Activated CD4-positive, alpha-beta T cell treated with anti-CD3 and anti-CD28 coated beads for 24 hours (primary cell): ENCODE results near the gene WFDC13.
"Not testable (repeated sequence)": the region's sequence is repeated elsewhere in the genome, so short reads cannot be mapped to it uniquely, and the experiment has no call there.

Experiments used
- DNase-seq, 2 donors: peaks; one replicate each; pipeline ENCODE4 v3.0.0-alpha.2; 2020; ENCODE audit warnings: low read depth in 2 of 2

Gene WFDC13, protein sequence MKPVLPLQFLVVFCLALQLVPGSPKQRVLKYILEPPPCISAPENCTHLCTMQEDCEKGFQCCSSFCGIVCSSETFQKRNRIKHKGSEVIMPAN

GRCh38 chr20:45701873-45702272, at the start of gene WFDC13:
WFDC13 (plus strand) TSS chr20:45702038; CDS start chr20:45702124, 86 bp downstream.
- no peak for DNase-seq

DNA sequence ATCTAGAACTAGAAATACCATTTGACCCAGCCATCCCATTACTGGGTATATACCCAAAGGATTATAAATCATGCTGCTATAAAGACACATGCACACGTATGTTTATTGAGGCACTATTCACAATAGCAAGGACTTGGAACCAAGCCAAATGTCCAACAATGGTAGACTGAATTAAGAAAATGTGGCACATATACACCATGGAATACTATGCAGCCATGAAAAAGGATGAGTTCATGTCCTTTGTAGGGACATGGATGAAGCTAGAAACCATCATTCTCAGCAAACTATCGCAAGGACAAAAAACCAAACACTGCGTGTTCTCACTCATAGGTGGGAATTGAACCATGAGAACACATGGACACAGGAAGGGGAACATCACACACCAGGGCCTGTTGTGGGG, 44.8 kb upstream of the WFDC13 start:
- DNase-seq: not testable (repeated sequence)

GRCh38 chr20:45670139-45670538, 31.7 kb upstream of the WFDC13 start, which contains the start of gene WFDC11:
WFDC11 (minus strand) TSS chr20:45670239; CDS start chr20:45650600, 19,639 bp downstream.
- DNase-seq: no peak

- DNase-seq: no peak
Observed at GRCh38 chr20:45672765-45673164, 29.1 kb upstream of the WFDC13 start.

- DNase-seq: no peak
Observed at GRCh38 chr20:45679650-45680049, 22.2 kb upstream of the WFDC13 start.

- no peak for DNase-seq
Observed at GRCh38 chr20:45685896-45686295, 15.9 kb upstream of the WFDC13 start.

DNA sequence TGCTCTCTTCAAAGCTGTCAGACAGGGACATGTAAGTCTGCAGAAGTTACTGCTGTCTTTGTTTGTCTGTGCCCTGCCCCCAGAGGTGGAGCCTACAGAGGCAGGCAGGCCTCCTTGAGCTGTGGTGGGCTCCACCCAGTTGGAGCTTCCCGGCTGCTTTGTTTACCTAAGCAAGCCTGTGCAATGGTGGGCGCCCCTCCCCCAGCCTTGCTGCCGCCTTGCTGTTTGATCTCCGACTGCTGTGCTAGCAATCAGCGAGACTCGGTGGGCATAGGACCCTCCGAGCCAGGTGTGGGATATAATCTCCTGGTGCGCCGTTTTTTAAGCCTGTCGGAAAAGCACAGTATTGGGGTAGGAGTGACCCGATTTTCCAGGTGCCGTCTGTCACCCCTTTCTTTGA, 8.5 kb upstream of the WFDC13 start:
- DNase-seq: not testable (repeated sequence)

DNA sequence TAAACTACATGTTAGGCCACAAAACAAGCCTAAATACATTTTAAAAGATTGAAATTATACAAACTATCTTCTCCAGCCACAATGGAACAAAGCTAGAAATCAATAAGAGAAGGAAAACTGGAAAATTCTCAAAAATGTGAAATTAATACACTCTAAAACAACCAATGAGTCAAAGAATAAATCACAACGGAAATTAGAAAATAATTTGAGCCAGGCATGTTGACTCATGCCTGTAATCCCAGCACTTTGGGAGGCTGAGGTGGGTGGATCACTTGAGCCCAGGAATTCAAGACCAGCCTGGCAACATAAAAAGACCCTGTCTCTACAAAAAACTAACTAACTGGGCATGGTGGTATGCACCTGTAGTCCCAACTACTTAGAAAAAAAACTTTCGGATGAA, 6.3 kb upstream of the WFDC13 start:
- no peak for DNase-seq

DNA sequence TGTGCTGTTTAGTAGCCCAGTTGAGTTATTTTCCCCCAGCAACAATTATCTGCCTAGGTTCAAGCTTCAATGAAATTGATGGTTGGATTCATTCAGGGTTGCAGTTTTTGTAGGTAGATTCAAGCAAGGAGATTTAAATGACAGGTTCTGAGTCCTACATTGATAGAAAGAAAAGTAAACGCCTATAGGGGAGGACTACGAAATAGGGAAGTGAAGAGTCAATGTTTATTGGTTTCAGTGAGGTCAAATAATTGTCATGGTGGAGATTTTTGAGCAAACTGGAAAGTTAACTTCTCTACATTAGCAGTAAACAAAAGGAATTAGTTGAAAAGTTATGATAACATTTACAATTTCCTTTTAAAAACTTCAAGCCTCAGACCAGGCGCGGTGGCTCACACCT, 734 bp upstream of the WFDC13 start:
- DNase-seq: no peak

DNA sequence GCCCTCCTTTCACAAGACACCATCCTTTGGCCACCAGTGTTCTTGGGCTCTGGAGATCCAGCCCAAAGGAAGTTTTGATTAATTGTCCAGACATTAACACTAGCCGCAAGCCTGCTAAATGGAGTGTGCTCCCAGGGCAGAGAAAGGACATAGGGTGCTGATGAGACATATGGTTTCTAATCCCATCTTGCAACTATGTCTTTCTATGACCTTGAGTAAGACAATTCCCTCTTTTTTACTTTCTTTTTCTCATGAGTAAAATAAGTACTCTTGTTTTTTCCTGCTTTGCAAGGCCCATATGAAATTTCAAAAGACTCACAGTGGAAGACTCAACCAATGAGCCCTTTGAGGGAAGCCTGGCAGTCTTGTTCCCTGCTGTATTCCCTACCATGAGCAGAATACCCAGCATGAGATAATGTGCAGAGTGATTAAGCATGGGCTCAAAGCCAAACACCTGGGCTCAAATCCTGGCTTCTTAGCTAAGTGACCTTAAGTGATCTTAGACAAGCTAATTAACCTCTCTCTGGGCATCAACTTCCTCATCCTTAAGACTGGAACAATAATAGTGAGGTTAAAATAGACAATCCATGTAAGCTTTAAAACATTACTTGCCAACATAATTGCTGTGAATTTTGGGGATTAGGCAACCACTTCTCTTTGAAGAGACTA, 3.3 kb downstream of the WFDC13 start, which contains the start of gene WFDC10B:
TSS of gene WFDC10B (minus strand) at position 51 of the 669 bp plus-strand sequence. CDS start 19,027 bp downstream, outside the sequence.
- no peak for DNase-seq

DNA sequence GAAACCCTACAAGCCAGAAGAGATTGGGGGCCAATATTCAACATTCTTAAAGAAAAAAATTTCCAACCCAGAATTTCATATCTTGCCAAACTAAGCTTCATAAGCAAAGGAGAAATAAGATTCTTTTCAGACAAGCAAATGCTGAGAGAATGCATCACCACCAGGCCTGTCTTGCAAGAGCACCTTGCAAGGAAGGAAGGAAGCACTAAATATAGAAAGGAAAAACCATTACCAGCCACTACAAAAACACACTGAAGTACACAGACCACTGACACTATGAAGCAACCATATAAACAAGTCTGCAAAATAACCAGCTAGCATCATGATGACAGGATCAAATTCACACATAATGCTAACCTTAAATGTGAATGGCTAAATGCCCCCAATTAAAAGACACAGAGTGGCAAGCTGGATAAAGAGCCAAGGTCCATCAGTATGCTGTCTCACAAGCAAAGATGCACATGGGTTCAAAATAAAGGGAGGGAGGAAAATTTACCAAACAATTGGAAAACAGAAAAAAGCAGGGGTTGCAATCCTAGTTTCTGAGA, 14.4 kb downstream of the WFDC13 start:
- DNase-seq: not testable (repeated sequence)

- no peak for DNase-seq
Observed at GRCh38 chr20:45722047-45722446, 20.2 kb downstream of the WFDC13 start, which contains the start of gene SPINT4. SPINT4 (plus strand) TSS chr20:45722347; CDS start chr20:45722368, 21 bp downstream.

GRCh38 chr20:45725134-45725533, 23.3 kb downstream of the WFDC13 start:
- no peak for DNase-seq

GRCh38 chr20:45727044-45727443, 25.2 kb downstream of the WFDC13 start:
- no peak for DNase-seq

GRCh38 chr20:45732199-45732598, 30.4 kb downstream of the WFDC13 start:
- no peak for DNase-seq

DNA sequence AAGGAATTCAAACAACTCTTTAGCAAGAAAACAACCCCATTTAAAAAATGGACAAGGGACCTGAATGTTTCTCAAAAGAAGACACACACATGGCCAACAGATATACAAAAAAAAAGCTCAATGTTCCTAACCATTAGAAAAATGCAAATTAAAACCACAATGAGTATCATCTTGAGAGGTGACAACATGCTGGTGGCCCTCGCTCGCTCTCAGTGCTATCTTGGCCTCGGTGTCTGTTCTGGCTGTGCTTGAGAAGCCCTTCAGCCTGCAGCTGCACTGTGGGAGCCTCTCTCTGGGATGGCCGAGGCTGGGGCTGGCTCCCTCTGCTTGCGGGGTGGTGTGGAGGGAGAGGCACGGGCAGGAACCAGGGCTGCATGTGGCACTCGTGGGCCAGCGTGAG, 33.7 kb downstream of the WFDC13 start:
- no peak for DNase-seq

DNA sequence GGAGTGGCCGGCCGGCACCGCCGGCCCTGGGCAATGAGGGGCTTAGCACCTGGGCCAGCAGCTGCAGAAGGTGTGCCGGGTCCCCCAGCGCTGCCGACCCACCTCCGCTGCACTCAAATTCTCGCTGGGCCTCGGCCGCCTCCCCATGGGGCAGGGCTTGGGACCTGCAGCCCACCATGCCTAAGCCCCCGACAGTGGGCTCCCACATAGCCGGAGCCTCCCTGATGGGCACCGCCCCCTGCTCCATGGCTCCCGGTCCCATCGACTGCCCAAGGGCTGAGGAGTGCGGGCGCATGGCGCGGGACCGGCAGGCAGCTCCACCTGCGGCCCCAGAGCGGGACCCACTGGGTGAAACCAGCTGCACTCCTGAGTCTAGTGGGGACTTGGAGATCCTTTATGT, 34.1 kb downstream of the WFDC13 start:
- DNase-seq: no peak

DNA sequence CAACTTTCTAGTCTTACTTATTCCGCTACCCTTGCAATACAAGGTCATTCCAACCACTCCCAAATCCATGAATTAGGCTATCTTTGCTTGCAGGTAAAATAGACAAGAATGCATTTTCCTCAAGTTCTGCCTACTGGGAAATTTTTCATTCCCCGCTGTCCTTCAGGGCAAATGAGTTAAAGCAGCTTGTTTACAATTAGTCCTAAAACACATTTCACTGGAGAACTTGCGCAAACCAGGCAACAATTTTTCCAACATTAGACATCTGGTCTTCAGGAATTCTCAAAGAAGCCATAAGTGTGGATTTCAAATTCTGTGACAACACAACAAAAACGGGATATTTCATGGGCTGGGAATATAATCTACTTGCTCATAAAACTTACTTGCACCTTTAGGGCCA, 40.8 kb downstream of the WFDC13 start:
- DNase-seq: no peak

GRCh38 chr20:45745015-45745414, 43.2 kb downstream of the WFDC13 start:
- no peak for DNase-seq

GRCh38 chr20:45751721-45752120, 49.9 kb downstream of the WFDC13 start:
- DNase-seq: no peak

GRCh38 chr20:45752746-45753145, 50.9 kb downstream of the WFDC13 start:
- DNase-seq: no peak

GRCh38 chr20:45758096-45758495, 56.3 kb downstream of the WFDC13 start:
- DNase-seq: no peak
